GM12878 (cell line): ENCODE results near the gene ABHD12B. TPM values are rescaled to one million over a fixed set of nuclear protein-coding genes. Genes with fewer than 3 reads are reported as not detected.

ENCODE experiments used
- ATAC-seq: fragments of 200-7000 bp; cut with Tn5 transposase; 3 replicates; pipeline ENCODE4 v1.9.1; 2020; ENCODE audit warnings: mild to moderate bottlenecking, moderate library complexity
- BruUV-seq: library from RNA; stranded (reverse); fragments of 400-500 nt; replicated peaks from 2 replicates; lab custom pipeline; 2021; lab: Mats Ljungman, UMichigan
- CTCF ChIA-PET: fragments of 300-600 bp; sonication (Branson Sonifier 250); formaldehyde crosslinking; extraction: SDS; loops from one replicate; lab custom pipeline; 2021; ENCODE audit warnings: inconsistent platforms; lab: Yijun Ruan, JAX
- POLR2A ChIA-PET: fragments of 350-600 bp; formaldehyde crosslinking; extraction: SDS; loops from one replicate; lab custom pipeline; 2021; ENCODE audit warnings: inconsistent platforms; lab: Charles Lee
- RAD21 ChIA-PET: fragments of 300-600 bp; sonication (Branson Sonifier 250); formaldehyde crosslinking; loops from one replicate; lab custom pipeline; 2023; ENCODE audit warnings: antibody characterized with exemption; ENCODE audit not compliant: unreplicated experiment; lab: Charles Lee
- SMC1A ChIA-PET: fragments of 300-600 bp; sonication (Branson Sonifier 250); formaldehyde crosslinking; loops from one replicate; lab custom pipeline; 2023; ENCODE audit not compliant: unreplicated experiment, uncharacterized antibody; lab: Charles Lee
- DNase-seq: peaks from one replicate; pipeline ENCODE4 v3.0.0-alpha.2; 2011; ENCODE audit warnings: low read depth, low spot score
- FAIRE-seq: peaks from 3 replicates; lab custom pipeline; 2011; peaks lifted over from hg19 to GRCh38; lab: Jason Lieb, UNC
- H2AFZ ChIP-seq: 2 replicates; pipeline ENCODE4 v1.6.0; 2011; ENCODE audit warnings: low read depth, low read length, control low read depth; ENCODE audit not compliant: control insufficient read depth
- H3K27ac ChIP-seq: 2 replicates; pipeline ENCODE4 v1.5.1; 2011; ENCODE audit warnings: control low read depth; ENCODE audit not compliant: control insufficient read depth, insufficient read depth
- H3K27me3 ChIP-seq, 2 experiments: replicated peaks in 1 of 2; 2 replicates each; pipeline versions ENCODE4 v1.6.0 to v1.6.1; 2011; ENCODE audit warnings: low read length in 1 of 2; ENCODE audit not compliant: control insufficient read depth in 2 of 2, insufficient read depth in 2 of 2
- H3K36me3 ChIP-seq, 2 experiments: 2 replicates each; pipeline ENCODE4 v1.5.1; 2011; ENCODE audit warnings: low read length in 1 of 2; ENCODE audit not compliant: control insufficient read depth in 2 of 2, insufficient read depth in 2 of 2
- H3K4me1 ChIP-seq: 2 replicates; pipeline ENCODE4 v1.6.1; 2011; ENCODE audit warnings: mild to moderate bottlenecking, low read length, moderate library complexity, mixed read lengths; ENCODE audit not compliant: control insufficient read depth, insufficient read depth
- H3K4me2 ChIP-seq: 2 replicates; pipeline ENCODE4 v1.6.0; 2011; ENCODE audit warnings: control low read depth; ENCODE audit not compliant: control insufficient read depth, insufficient read depth
- H3K4me3 ChIP-seq: fragments of 200-600 bp; sonication (generic); 2 replicates; pipeline ENCODE4 v1.5.1; 2016
- H3K79me2 ChIP-seq: 2 replicates; pipeline ENCODE4 v1.6.0; 2011; ENCODE audit warnings: low read length; ENCODE audit not compliant: control insufficient read depth, insufficient read depth
- H3K9ac ChIP-seq: 2 replicates; pipeline ENCODE4 v1.8.0; 2011; ENCODE audit warnings: low read length, control low read depth, mixed read lengths; ENCODE audit not compliant: control insufficient read depth, insufficient read depth
- H3K9me3 ChIP-seq: replicated peaks from 3 replicates; pipeline ENCODE4 v1.5.1; 2011; ENCODE audit warnings: mild to moderate bottlenecking, low read length; ENCODE audit not compliant: control insufficient read depth, insufficient read depth
- H4K20me1 ChIP-seq: 2 replicates; pipeline ENCODE4 v1.6.0; 2011; ENCODE audit not compliant: control insufficient read depth, insufficient read depth
- CREM ChIP-seq: IDR thresholded peaks from 2 replicates; pipeline ENCODE4 v1.6.1; 2014; ENCODE audit warnings: antibody characterized with exemption, low read depth
- IRF3 ChIP-seq: fragments of 450-650 bp; IDR thresholded peaks from 2 replicates; pipeline ENCODE4 v1.6.1; 2014; ENCODE audit warnings: mild to moderate bottlenecking
- KAT2A ChIP-seq: conservative IDR thresholded peaks from 2 replicates; pipeline ENCODE4 v1.6.1; 2011; ENCODE audit warnings: low read depth, low read length; ENCODE audit not compliant: control insufficient read depth
- MTA2 ChIP-seq: fragments of 450-650 bp; IDR thresholded peaks from 2 replicates; pipeline ENCODE4 v1.6.1; 2016; ENCODE audit warnings: low read depth, mild to moderate bottlenecking, moderate library complexity
- NRF1 ChIP-seq: conservative IDR thresholded peaks from 2 replicates; pipeline ENCODE4 v1.6.1; 2011; ENCODE audit warnings: mild to moderate bottlenecking, low read depth, low read length, improper control_type of control experiment
- PML ChIP-seq: IDR thresholded peaks from 2 replicates; pipeline ENCODE4 v1.6.1; 2012; ENCODE audit warnings: low read length, inconsistent platforms
- RELB ChIP-seq: fragments of 450-650 bp; IDR thresholded peaks from 2 replicates; pipeline ENCODE4 v1.6.1; 2017; ENCODE audit warnings: low read depth, mild to moderate bottlenecking, moderate library complexity
- SIN3A ChIP-seq: IDR thresholded peaks from 2 replicates; pipeline ENCODE4 v1.6.1; 2012; ENCODE audit warnings: low read depth, low read length, improper control_type of control experiment
- SPI1 ChIP-seq: IDR thresholded peaks from 2 replicates; pipeline ENCODE4 v1.6.1; 2011; ENCODE audit warnings: low read depth, mild to moderate bottlenecking, low read length, moderate library complexity, borderline replicate concordance; ENCODE audit not compliant: insufficient read depth
- SREBF1 ChIP-seq: IDR thresholded peaks from 2 replicates; pipeline ENCODE4 v1.6.1; 2012; ENCODE audit warnings: mild to moderate bottlenecking, low read length
- WGBS: methylation state at CpG from one replicate; pipeline ENCODE4 v1.1.6; 2016; ENCODE audit warnings: low lambda C conversion rate; ENCODE audit not compliant: insufficient replicate concordance, insufficient coverage; ENCODE audit errors: missing lambda C conversion rate; 5-methylcytosine and 5-hydroxymethylcytosine counted together
- in situ Hi-C: fragments of 300-500 bp; cut with MboI; formaldehyde crosslinking; loops from 9 replicates; pipeline ENCODE4 v1.14.3; 2018; ENCODE audit warnings: mixed read lengths
- intact Hi-C: fragments of 100-400 bp; cut with micrococcal nuclease; formaldehyde crosslinking; loops from one replicate; pipeline ENCODE4 v1.14.2; 2022; ENCODE audit not compliant: unreplicated experiment
- polyA plus RNA-seq, 11 experiments: library from polyadenylated mRNA; depleted of rRNA in 4 of 11; unstranded in 6 of 11; stranded (reverse) in 5 of 11; fragments of >200 nt; fragmentation: Nextera tagmentation in 4 of 11; fragmentation: Illumina TruSeq in 1 of 11; extraction: Ambion mirVana in 4 of 11; extraction: Trizol in 1 of 11; gene quantifications; 1 replicate in 1 of 11; 2 replicates in 10 of 11; pipeline versions ENCODE4 v1.2.1 to v1.2.3, GENCODE V29; 2011 to 2016; ENCODE audit warnings: inconsistent platforms in 2 of 11, missing spikeins in 2 of 11, low read depth in 1 of 11
- total RNA-seq, 4 experiments: library from RNA; depleted of rRNA in 3 of 4; stranded (reverse); fragments of >200 nt in 3 of 4; fragmentation: Illumina TruSeq in 1 of 4; extraction: Trizol in 1 of 4; gene quantifications; 2 replicates each; pipeline versions ENCODE4 v1.2.1 to v1.2.3, GENCODE V29; 2013 to 2021

The ABHD12B gene
- total and polyA plus RNA-seq, 10 of the 15 experiments (the other 5 are each of a cell fraction or from before 2014, with no cell fraction given), result not detected

GRCh38 chr14:50928002-50928635 lies 56.3 kb downstream of the ABHD12B start:
- peak; percentile 77 for TF ChIP-seq SPI1
- no peak for TF ChIP-seq SREBF1
- Histone ChIP-seq H3K27me3 (no peaks in the 10 kb centered on the region; a peak in 1 of 4 replicates), H2AFZ (no peak overlapping the region), H3K9me3 (no peaks in the 10 kb centered on the region), H3K27ac (no peak overlapping the region), H3K36me3 (no peaks in the 10 kb centered on the region), H3K4me1 (peaks cover 6% of the 10 kb centered on the region), H3K4me2 (no peak overlapping the region), H3K79me2 (no peaks in the 10 kb centered on the region), H3K4me3 (no peak overlapping the region), H3K9ac (no peak overlapping the region), H4K20me1 (no peaks in the 10 kb centered on the region)
- DNase-seq (peak; percentile 7), ATAC-seq (peak; percentile 80), FAIRE-seq (peak; percentile 38)
- SMC1A ChIA-PET, result no interaction called here
- in situ Hi-C loops, result no loop called here
- intact Hi-C loops, result no loop called here
- WGBS, result 14% methylated on average over 6 of the region's 6 CpGs
- POLR2A ChIA-PET, result no interaction called here
- BruUV-seq, result no TSS peak
- RAD21 ChIA-PET, result no interaction called here
- CTCF ChIA-PET, result interaction anchor here (1.0 kb wide), 1 partner anchor 10 kb away, joined by 3 read pairs; no protein-coding TSS in a partner anchor

- POLR2A ChIA-PET, result no interaction called here
- Histone ChIP-seq H3K27ac (no peak overlapping the region), H3K4me3 (no peak overlapping the region), H3K9me3 (no peaks in the 10 kb centered on the region), H3K4me1 (peaks cover 6% of the 10 kb centered on the region), H3K79me2 (no peaks in the 10 kb centered on the region), H3K9ac (no peak overlapping the region), H4K20me1 (no peaks in the 10 kb centered on the region), H3K36me3 (no peaks in the 10 kb centered on the region), H3K4me2 (no peak overlapping the region), H2AFZ (no peak overlapping the region), H3K27me3 (no peaks in the 10 kb centered on the region; a peak in 1 of 4 replicates)
- DNase-seq, result no peak
- no TSS peak for BruUV-seq
- 18% methylated on average over 2 of the region's 2 CpGs for WGBS
- ATAC-seq, result no peak
- CTCF ChIA-PET, result no interaction called here
- intact Hi-C loops, result no loop called here
- TF ChIP-seq MTA2, result no peak
- TF ChIP-seq SIN3A, result no peak
- no peak for TF ChIP-seq RELB
- TF ChIP-seq KAT2A, result no peak
- no peak for TF ChIP-seq PML
- TF ChIP-seq NRF1, result no peak
- TF ChIP-seq CREM, result no peak
- no peak for TF ChIP-seq IRF3
- SMC1A ChIA-PET, result interaction anchor here (1.1 kb wide), 1 partner anchor 9 kb away, joined by 5 read pairs; no protein-coding TSS in a partner anchor
- RAD21 ChIA-PET, result no interaction called here
- in situ Hi-C loops, result no loop called here
- FAIRE-seq, result no peak
These were observed 57.7 kb downstream of the ABHD12B start for GRCh38 chr14:50929506-50929905.
